HepG2 (cell line): ENCODE data around the gene BRD2. TPM values are rescaled to one million over a fixed set of nuclear protein-coding genes. Genes with fewer than 3 reads are reported as not detected.
A peak's percentile ranks its signal among the peaks of the same experiment; 100 is the strongest.

Source experiments
- DPF2 ChIP-seq: sonication (generic); formaldehyde crosslinking; IDR thresholded peaks from 2 replicates; pipeline ENCODE4 v1.4.0; 2020; ENCODE audit warnings: mild to moderate bottlenecking, low read depth, missing genetic modification reagents, borderline replicate concordance
- FOXM1 ChIP-seq: sonication (generic); formaldehyde crosslinking; IDR thresholded peaks from 2 replicates; pipeline ENCODE4 v1.5.0; 2020; ENCODE audit warnings: missing genetic modification reagents
- GATAD1 ChIP-seq: IDR thresholded peaks from 2 replicates; pipeline ENCODE4 v1.6.1; 2016; ENCODE audit warnings: missing genetic modification reagents, missing compliant biosample characterization
- HDAC6 ChIP-seq: fragments of 200-600 bp; sonication (generic); IDR thresholded peaks from 2 replicates; pipeline ENCODE4 v1.7.0; 2017; ENCODE audit warnings: mild to moderate bottlenecking, antibody characterized with exemption, low read length, low read depth
- HHEX ChIP-seq: IDR thresholded peaks from 2 replicates; pipeline ENCODE4 v1.6.1; 2016; ENCODE audit warnings: control low read depth
- KLF9 ChIP-seq: IDR thresholded peaks from 2 replicates; pipeline ENCODE4 v1.6.1; 2016; ENCODE audit warnings: low read depth
- MEIS1 ChIP-seq: sonication (generic); formaldehyde crosslinking; IDR thresholded peaks from 2 replicates; pipeline ENCODE4 v1.9.0; 2021; ENCODE audit warnings: mild to moderate bottlenecking, missing genetic modification reagents, moderate library complexity, borderline replicate concordance
- NR2F1 ChIP-seq, 2 experiments: fragments of 450-650 bp in 1 of 2; formaldehyde crosslinking in 1 of 2; IDR thresholded peaks; 2 replicates each; pipeline versions ENCODE4 v1.5.0 to v1.6.1; 2016 to 2020; ENCODE audit warnings: mild to moderate bottlenecking in 1 of 2, missing compliant biosample characterization in 1 of 2, missing genetic modification reagents in 1 of 2, moderate library complexity in 1 of 2
- PCBP1 ChIP-seq: fragments of 200-400 bp; formaldehyde crosslinking; IDR thresholded peaks from 2 replicates; pipeline ENCODE4 v1.6.1; 2017; ENCODE audit warnings: mild to moderate bottlenecking, low read depth, low read length, borderline replicate concordance
- POLR2A ChIP-seq, 2 experiments: IDR thresholded peaks; 2 replicates each; pipeline ENCODE4 v1.6.1; 2011; ENCODE audit warnings: low read depth in 2 of 2, low read length in 2 of 2, mild to moderate bottlenecking in 1 of 2, moderate library complexity in 1 of 2; ENCODE audit not compliant: insufficient read depth in 1 of 2
- RARG ChIP-seq: sonication (generic); formaldehyde crosslinking; IDR thresholded peaks from 2 replicates; pipeline ENCODE4 v1.4.0; 2020; ENCODE audit warnings: low read depth, mild to moderate bottlenecking, missing genetic modification reagents
- RBFOX2 ChIP-seq: fragments of 200-400 bp; formaldehyde crosslinking; IDR thresholded peaks from 2 replicates; pipeline ENCODE4 v1.6.1; 2017; ENCODE audit warnings: low read depth, mild to moderate bottlenecking, low read length
- REL ChIP-seq: sonication (generic); formaldehyde crosslinking; conservative IDR thresholded peaks from 2 replicates; pipeline ENCODE4 v1.8.0; 2022; ENCODE audit warnings: mild to moderate bottlenecking, missing genetic modification reagents, moderate library complexity
- RFX3 ChIP-seq: IDR thresholded peaks from 2 replicates; pipeline ENCODE4 v1.6.1; 2016; ENCODE audit warnings: missing biosample characterization, missing genetic modification reagents
- SOX6 ChIP-seq, 2 experiments: fragments of 450-650 bp in 1 of 2; sonication (generic) in 1 of 2; formaldehyde crosslinking in 1 of 2; IDR thresholded peaks; 2 replicates each; pipeline versions ENCODE4 v1.4.0 to v1.6.1; 2017 to 2020; ENCODE audit warnings: antibody characterized with exemption in 1 of 2, mild to moderate bottlenecking in 1 of 2, missing genetic modification reagents in 1 of 2
- SYNCRIP ChIP-seq: fragments of 200-400 bp; formaldehyde crosslinking; IDR thresholded peaks from 2 replicates; pipeline ENCODE4 v1.6.1; 2018; ENCODE audit warnings: mild to moderate bottlenecking, low read depth, low read length; ENCODE audit not compliant: insufficient read depth
- TCF12 ChIP-seq, 2 experiments: fragments of 450-650 bp in 1 of 2; sonication (generic) in 1 of 2; formaldehyde crosslinking in 1 of 2; IDR thresholded peaks; 2 replicates each; pipeline versions ENCODE4 v1.6.1 to v1.8.0; 2017 to 2022; ENCODE audit warnings: antibody characterized with exemption in 1 of 2, mild to moderate bottlenecking in 1 of 2, missing genetic modification reagents in 1 of 2, moderate library complexity in 1 of 2
- TFAP4 ChIP-seq: sonication (generic); IDR thresholded peaks from 2 replicates; pipeline ENCODE4 v1.6.1; 2016; ENCODE audit warnings: low read depth, borderline replicate concordance
- ZBTB26 ChIP-seq: IDR thresholded peaks from 2 replicates; pipeline ENCODE4 v1.6.1; 2016; ENCODE audit warnings: missing compliant biosample characterization, missing genetic modification reagents, borderline replicate concordance
- ZNF773 ChIP-seq: sonication (generic); formaldehyde crosslinking; IDR thresholded peaks from 2 replicates; pipeline ENCODE4 v1.4.0; 2020; ENCODE audit warnings: missing genetic modification reagents, borderline replicate concordance
- ZNF879 ChIP-seq: sonication (generic); formaldehyde crosslinking; IDR thresholded peaks from 2 replicates; pipeline ENCODE4 v1.8.1; 2023; ENCODE audit warnings: missing genetic modification reagents
- polyA plus RNA-seq, 8 experiments: library from polyadenylated mRNA; depleted of rRNA in 3 of 8; stranded (reverse) in 7 of 8; unstranded in 1 of 8; fragments of >200 nt; fragmentation: Illumina TruSeq in 4 of 8; extraction: Trizol in 4 of 8; gene quantifications; 2 replicates each; pipeline versions ENCODE4 v1.2.1 to v1.2.3, GENCODE V29; 2011 to 2016; ENCODE audit warnings: low read depth in 4 of 8, missing spikeins in 1 of 8, mixed read lengths in 1 of 8; ENCODE audit not compliant: insufficient read depth in 1 of 8
- total RNA-seq, 5 experiments: library from RNA; depleted of rRNA; stranded (reverse); fragments of >200 nt; fragmentation: Illumina TruSeq; extraction: Trizol; gene quantifications; 2 replicates each; pipeline ENCODE4 v1.2.3, GENCODE V29; 2016; ENCODE audit warnings: low read depth in 1 of 5
- TF ChIP-seq, protein P1 (sequence below): sonication (generic); formaldehyde crosslinking; IDR thresholded peaks from 2 replicates; pipeline ENCODE4 v1.4.0; 2020; ENCODE audit warnings: missing genetic modification reagents, borderline replicate concordance

BRD2 gene
- total and polyA plus RNA-seq, 2 of the 13 experiments (the other 11 are each of a cell fraction or from before 2014, with no cell fraction given) = 143 to 202 TPM

DNA sequence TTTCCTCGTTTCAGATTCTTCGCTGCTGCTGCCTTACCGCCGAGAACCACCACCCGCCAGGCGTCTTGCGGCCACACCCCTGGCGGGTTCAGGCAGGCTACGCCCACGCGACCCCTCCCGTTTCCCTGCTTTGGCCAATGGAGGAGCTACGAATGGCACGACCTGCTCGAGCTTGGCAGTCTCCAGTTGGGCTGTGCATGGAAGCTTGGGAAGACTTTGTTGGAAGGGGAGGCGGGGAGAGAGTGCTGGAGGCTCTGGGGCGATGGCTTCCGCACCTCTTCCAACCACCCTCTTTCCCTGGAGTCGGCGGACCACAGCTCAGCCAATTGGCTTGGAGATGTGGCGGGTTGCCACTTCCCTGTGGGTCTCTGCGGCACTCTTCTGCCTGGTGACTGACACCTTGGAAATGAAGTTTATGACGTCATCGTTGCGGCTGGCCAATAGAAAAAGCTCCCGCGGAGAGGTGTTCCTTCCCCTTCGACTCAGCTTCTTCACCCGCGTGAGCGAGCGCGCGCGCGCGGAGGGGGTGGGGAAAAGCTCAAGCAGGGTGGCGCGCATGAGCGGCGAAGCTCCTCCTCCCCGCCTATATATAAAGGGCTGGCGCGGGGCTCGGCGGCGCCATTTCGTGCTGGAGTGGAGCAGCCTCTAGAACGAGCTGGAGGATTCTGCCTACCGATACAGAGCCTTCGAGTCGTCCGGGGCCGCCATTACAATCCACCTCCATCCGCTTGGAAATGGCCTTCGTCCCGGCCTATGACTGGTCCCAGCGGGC is 3.4 kb downstream of the BRD2 start (continued):
- TF ChIP-seq FOXM1 (CRISPR knock-in tag) (no peak), SOX6 (IDR thresholded peaks at IDR 0.05) (no peak), SOX6 (CRISPR knock-in tag; IDR thresholded peaks at IDR 0.05) (peak; percentile 66), TCF12 (IDR thresholded peaks at IDR 0.05) (no peak), TCF12 (CRISPR knock-in tag; IDR thresholded peaks at IDR 0.05) (0 out of 2 replicates have a peak, but pooled peaks have one; percentile 24), SYNCRIP (no peak), ZNF773 (CRISPR knock-in tag) (no peak; the same call in 1 of the 2 replicates), POLR2A (IDR thresholded peaks at IDR 0.05; ENCODE audit: insufficient read depth in 1 of 2, low read depth in 2 of 2, low read length in 2 of 2) (peak in 1 of 2 experiments; percentile 100; a peak in 2 of 4 replicates), ZBTB26 (CRISPR knock-in tag) (peak; percentile 87), NR2F1 (CRISPR knock-in tag; IDR thresholded peaks at IDR 0.05) (peak in 1 of 2 experiments; percentile 56; a peak in 1 of 4 replicates), RBFOX2 (peak; percentile 98), DPF2 (CRISPR knock-in tag) (no peak), HHEX (CRISPR knock-in tag) (no peak), KLF9 (CRISPR knock-in tag) (peak; percentile 21; the same call in 1 of the 2 replicates), PCBP1 (0 out of 2 replicates have a peak, but pooled peaks have one; percentile 45), RARG (CRISPR knock-in tag) (no peak), ZNF879 (CRISPR knock-in tag) (peak; percentile 53), TFAP4 (peak; percentile 10; the same call in 1 of the 2 replicates), HDAC6 (no peak), RFX3 (CRISPR knock-in tag) (no peak), GATAD1 (CRISPR knock-in tag) (no peak), REL (no peak), MEIS1 (0 out of 2 replicates have a peak, but pooled peaks have one; percentile 71)
- TF ChIP-seq, protein P1, sequence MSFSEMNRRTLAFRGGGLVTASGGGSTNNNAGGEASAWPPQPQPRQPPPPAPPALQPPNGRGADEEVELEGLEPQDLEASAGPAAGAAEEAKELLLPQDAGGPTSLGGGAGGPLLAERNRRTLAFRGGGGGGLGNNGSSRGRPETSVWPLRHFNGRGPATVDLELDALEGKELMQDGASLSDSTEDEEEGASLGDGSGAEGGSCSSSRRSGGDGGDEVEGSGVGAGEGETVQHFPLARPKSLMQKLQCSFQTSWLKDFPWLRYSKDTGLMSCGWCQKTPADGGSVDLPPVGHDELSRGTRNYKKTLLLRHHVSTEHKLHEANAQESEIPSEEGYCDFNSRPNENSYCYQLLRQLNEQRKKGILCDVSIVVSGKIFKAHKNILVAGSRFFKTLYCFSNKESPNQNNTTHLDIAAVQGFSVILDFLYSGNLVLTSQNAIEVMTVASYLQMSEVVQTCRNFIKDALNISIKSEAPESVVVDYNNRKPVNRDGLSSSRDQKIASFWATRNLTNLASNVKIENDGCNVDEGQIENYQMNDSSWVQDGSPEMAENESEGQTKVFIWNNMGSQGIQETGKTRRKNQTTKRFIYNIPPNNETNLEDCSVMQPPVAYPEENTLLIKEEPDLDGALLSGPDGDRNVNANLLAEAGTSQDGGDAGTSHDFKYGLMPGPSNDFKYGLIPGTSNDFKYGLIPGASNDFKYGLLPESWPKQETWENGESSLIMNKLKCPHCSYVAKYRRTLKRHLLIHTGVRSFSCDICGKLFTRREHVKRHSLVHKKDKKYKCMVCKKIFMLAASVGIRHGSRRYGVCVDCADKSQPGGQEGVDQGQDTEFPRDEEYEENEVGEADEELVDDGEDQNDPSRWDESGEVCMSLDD (CRISPR knock-in tag) = peak; percentile 28
